ENCODE data around the gene AHI1.
A peak's percentile ranks its signal among the peaks of the same experiment; 100 is the strongest.
"Not testable (repeated sequence)": the region's sequence is repeated elsewhere in the genome, so short reads cannot be mapped to it uniquely, and the experiment has no call there.

The AHI1 gene

DNA sequence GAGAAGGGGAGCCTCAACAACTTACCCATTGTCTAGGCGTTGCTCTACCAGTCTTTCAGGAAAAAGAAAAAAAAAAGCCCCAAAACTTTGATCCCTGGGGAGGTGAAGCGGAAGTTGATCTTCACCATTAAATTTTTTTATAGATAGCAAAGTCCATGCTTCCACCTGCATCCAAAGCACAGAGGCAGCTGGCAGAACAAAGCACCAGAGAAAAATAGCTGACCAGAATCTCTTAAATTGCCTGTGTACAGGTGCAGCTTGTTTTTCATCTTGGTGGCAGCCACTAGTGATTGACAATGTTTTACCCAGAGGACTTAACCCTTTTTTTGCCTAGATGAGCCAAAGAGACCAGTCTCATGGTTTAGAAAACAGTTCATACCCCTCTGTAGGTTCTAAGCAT lies 230.5 kb downstream of the AHI1 start:
- no peak for DNase-seq (ENCODE audit: low read depth, low spot score)

DNA sequence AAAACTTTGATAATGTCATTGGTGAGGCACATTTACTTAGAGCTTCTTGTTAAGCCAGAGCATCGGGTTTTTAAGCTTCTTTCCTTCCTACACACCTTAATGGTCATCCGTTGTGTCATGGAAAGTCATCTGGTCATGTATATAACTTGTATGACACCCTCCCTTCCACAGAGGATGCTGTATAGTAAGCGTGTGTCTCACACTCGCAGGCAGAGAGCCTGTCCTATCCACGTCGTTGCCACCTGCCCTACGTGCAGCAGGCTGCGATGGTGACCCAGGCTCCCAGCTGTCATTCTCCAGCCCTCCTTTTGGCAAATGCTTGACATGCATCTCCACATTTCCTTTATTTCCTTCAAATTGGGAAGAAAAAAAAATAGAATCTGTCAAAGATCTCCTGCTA lies 230.9 kb downstream of the AHI1 start:
- DNase-seq (ENCODE audit: low read depth, low spot score), result no peak

DNA sequence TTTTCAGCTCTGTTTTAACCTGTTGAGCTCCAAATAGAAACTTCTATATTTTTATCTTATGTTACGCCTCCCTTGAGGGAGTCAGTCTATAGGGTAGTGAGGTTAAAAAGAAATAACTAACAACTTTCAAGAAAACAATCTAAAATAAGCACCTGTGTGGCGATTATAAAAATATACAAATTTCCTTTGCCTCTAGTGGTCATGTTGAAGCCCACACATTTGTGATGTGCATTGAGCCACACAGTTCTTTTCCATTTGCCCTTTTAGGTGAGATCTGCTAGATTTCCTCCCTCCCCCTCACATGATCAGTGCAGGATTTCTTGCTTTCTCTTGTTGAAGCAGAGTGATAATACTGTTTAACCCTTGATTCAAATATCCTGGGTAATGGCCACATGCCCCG lies 232.3 kb downstream of the AHI1 start:
- DNase-seq (ENCODE audit: low read depth, low spot score), result no peak

DNA sequence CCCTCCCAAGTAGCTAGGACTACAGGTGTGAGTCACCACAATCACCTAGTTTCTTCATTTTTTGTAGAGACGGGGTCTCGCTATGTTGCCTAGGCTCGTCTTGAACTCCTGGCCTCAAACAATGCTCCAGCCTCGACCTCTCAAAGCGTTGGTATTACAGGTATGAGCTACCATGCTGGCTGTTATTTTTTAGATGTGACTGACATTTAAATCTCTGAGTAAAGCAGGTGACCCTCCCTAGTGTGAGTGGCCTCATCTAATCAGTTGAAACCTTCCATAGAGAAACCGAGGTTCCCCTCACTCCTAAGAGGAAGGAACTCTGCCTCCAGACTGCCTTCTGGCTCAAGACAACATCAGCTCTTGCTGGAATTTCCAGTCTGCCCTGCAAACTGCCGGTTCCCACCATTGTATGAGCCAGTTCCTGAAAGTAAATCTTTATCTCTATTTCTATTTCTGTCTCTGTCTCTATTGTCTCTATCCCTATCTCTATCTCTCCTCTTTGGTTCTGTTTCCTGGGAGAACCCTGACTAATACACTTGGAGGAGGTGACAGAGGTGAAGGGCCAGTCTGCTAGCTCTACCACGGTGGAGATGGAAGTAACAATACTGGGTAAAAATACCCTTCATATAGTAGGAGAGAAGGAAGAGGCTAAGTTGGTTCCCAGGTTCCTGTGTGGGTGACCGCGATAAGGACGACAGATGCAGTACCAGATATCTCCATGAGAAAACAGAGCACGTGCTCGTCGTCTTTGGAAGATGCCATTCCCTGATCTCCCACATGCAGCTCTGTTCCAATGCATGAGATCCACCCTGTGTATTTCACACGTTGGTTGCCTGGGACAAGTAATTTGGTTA lies 235.4 kb downstream of the AHI1 start:
- no peak for DNase-seq (ENCODE audit: low read depth, low spot score)

DNA sequence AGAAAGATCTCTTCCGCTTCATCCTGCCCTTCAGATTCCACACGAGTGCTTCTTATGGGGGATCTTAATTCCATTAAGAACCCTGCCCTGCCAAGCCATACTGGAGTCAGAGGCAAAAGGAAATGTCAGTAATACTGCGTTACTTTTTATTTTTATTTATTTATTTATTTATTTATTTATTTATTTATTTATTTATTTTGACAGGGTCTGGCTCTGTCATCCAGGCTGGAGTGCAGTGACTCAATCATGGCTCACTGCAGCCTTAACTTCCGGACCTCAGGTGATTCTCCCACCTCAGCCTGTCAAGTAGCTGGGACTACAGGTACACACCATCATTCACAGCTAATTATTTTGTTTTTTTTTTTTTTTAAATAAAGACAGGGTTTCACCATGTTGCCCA lies 236.9 kb downstream of the AHI1 start:
- DNase-seq (ENCODE audit: low read depth, low spot score), result no peak

DNA sequence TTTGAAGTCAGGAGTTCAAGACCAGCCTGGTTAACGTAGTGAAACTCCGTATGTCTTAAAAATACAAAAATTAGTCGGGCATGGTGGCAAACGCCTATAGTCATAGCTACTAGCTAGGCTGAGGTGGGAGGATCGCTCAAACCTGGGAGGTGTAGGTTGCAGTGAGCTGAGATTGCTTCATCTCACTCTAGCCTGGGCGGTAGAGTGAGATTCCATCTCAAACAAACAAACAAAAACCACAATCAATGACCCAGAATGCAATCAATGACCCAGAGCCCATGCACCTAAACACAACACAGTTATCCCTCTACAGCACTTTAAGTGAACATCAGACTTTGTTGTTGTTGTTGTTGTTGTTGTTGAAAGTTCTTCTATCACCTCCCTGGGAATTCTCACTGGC lies 238.6 kb downstream of the AHI1 start:
- DNase-seq (ENCODE audit: low read depth, low spot score), result no peak

DNA sequence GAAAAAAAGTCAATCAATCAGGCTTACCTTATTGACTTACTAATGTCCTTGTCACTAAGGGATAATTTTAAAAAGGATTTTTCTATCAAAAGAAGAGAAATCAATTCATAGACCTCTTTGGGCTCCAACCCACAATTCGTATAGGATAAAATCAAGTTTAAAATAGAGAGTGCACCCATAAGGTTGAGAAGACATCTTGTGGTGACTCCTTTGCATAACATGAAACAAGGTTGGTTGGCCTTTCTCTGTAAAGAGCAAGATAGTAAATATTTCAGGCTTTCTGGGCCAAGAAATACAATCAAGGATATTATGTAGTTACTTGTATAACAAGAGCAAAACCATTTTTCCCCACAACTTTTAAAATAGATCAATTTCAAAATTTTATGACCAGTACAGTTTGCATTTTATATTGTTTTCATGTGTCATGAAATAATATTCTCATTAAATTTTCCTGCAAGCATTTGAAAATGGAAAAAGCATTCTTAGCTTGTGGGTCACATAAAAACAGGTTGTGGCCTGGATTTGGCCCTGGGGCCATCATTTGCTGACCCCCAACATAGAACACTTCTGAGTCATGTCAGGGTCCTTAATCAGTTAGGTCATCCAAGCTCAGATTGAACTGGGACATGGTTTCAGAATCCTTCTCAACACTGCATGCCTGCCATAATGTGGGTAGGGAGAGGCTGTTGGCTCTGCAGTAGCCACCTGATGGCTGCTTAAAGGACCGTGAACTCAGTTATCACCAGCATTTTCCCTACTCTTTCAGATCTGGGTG lies 239.7 kb downstream of the AHI1 start:
- DNase-seq (ENCODE audit: low read depth, low spot score), result no peak

DNA sequence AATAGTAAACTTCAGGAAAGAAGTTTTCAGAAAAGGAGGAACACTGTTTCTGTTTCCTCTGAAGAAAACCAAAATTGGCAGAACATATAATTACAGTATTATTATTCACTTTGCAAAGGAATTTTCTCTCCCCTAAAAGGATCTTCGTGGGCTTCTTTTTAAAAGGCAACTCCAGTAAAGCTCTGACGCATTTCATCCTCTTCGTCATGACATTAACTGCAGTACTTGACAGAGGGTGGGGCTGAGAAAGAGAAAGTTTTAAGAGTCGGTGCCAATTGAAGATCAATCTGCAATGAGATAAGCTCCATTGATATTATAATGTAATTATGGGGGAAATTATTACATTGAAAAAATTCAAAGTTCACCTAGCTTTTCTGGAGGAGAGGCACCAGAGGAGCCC lies 240.7 kb downstream of the AHI1 start:
- no peak for DNase-seq (ENCODE audit: low read depth, low spot score)

DNA sequence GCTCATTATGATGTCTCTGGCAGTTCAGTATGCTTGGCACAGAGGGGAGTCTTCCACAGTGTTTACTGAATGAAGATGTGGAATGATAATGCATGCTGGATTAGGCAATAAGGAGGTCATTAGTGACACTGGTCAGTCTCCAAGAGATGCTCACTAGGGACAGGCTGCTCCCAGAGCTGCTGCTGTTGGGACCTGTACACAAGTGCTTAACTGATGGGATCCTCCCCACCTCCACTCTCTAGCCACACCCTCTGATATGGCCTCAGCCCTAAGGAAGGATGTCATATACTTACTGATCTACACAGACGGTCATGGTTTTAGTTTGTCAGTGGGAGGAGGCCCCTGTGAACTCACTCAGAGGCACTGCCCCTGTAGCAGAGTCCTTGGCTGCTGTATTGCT lies 243.1 kb downstream of the AHI1 start:
- no peak for DNase-seq (ENCODE audit: low read depth, low spot score)

DNA sequence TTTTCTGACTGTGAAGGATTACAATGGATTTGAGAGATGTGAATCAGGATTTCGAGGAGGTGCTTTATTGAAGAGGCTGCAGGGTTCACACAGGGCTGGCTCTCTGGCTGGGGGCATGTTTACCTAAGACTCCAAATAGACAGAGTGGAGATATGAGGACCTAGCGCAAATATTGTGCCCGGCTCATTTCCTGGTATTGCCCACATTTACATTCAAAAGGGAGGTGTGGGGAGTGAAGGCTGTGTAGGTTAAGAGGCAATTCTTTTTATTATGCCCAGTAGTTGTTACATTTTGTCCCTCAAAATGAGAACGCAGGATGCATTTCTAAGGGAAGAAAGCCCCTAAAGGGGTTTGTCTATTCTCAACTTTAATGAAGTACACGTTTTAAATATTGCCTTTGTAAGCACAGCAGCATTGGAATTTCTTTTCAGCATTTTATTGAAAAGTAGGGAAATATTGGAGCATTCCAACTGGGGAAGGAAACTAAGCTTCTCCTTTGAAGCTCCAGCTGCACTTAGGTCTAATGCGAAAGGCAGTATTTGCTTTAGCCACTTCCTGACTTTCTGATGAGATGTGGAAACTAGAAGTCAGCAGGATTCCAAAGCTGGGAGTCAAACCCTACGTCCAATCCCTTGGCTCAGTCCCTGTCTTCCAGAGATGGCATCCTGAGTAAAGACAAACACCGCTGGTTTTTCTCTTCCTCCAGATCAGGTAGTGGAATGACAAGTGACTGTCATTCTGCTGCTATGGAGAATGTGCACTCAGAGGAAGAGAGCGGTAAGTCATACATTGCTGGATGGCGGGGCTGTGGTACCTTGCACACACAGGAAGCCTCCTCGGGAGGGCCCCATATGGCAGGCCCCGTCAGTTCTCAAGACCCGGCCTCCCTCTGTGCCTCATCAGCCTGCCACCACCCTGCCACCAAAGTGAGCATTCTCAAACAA lies 245.8 kb downstream of the AHI1 start:
- DNase-seq (ENCODE audit: low read depth, low spot score), result peak; percentile 22

DNA sequence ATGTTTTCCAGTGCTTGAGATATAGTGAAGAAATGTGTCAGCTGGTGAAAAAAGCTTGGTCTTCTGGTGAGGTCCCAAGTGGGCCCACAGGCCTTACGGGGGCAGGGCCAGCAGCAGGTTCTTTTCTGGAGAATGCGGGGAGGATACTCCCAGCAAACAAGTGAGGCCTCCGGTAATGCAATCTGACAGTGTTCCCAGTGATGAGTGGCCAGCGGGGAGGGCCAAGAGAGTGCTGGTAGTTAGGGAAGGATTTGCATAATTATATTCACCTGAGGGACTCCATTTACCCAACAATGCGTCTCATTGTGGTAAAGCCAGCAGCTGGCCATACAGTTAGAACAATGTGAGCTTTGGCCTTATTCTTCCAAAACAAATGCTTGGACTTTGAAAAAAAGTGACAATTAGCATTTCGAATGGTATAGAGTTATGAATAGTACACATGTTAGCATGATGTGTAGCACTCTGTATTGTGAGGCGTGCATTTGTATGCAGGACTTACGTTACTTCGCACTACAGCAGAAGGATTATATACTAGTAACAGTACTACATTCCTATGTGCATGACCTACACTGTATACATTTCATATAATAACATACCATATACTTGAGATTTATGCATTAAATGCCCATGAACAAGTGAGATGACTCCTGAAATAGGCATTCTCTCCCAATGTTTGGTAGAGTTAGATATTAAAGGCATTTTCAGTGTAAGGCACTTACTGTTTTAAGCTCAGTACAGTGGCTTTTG lies 246.6 kb downstream of the AHI1 start:
- no peak for DNase-seq (ENCODE audit: low read depth, low spot score)

DNA sequence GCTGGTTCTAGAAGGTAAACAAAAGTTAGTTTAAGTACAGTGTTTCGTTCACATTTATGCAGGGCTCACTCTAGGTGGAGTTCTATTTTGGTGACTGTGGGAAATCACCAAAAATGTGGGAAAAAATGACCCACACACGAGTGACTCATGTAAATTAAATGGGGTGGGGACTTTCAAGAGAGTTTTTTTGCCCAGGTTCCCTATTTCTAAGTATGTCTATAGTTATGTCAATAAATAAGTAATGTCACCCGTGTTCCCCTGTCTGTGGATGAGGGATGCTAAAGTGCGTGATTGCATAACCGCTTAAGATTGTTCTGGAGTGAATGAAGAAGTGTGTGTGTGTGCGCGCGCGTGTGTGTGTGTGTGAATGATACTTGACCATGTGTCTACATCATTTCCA lies 247.3 kb downstream of the AHI1 start:
- no peak for DNase-seq (ENCODE audit: low read depth, low spot score)

DNA sequence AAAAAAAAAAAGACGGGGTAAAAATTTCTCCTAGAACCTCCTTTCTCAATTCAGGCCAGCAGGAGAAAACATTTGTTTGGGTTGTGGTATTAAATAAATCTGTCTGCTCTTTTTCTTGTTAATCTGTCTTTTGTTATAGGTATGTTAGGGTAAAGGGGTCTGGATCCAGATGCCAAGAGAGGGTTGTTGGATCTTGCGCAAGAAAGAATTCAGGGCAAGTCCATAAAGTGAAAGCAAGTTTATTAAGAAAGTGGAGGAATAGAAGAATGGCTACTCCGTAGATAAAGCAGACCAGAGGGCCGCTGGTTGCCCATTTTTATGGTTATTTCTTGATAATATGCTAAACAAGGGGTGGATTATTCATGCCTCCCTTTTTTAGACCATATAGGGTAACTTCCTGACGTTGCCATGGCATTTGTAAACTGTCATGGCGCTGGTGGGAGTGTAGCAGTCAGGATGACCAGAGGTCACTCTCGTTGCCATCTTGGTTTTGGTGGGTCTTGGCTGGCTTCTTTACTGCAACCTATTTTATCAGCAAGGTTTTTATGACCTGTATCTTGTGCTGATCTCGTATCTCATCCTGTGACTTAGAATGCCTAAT lies 251.0 kb downstream of the AHI1 start:
- not testable (repeated sequence) for DNase-seq (ENCODE audit: low read depth, low spot score)

DNA sequence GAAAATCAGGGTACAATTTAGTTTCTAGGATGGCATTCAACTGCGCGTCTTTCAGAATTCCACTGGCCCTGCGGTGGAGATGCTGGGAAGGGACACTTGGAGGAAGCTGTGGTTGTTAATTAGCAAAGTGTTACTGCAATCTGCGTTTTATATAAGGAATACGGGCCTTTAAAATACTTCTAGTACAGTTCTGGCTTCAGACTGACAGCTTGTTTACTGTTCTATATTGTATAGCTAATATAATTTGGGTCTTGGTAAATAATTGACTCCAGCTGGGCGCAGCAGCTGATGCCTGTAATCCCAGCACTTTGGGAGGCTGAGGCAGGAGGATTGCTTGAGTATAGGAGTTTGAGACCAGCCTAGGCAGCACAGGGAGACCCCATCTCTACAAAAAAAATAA lies 252.7 kb downstream of the AHI1 start:
- DNase-seq (ENCODE audit: low read depth, low spot score), result no peak

DNA sequence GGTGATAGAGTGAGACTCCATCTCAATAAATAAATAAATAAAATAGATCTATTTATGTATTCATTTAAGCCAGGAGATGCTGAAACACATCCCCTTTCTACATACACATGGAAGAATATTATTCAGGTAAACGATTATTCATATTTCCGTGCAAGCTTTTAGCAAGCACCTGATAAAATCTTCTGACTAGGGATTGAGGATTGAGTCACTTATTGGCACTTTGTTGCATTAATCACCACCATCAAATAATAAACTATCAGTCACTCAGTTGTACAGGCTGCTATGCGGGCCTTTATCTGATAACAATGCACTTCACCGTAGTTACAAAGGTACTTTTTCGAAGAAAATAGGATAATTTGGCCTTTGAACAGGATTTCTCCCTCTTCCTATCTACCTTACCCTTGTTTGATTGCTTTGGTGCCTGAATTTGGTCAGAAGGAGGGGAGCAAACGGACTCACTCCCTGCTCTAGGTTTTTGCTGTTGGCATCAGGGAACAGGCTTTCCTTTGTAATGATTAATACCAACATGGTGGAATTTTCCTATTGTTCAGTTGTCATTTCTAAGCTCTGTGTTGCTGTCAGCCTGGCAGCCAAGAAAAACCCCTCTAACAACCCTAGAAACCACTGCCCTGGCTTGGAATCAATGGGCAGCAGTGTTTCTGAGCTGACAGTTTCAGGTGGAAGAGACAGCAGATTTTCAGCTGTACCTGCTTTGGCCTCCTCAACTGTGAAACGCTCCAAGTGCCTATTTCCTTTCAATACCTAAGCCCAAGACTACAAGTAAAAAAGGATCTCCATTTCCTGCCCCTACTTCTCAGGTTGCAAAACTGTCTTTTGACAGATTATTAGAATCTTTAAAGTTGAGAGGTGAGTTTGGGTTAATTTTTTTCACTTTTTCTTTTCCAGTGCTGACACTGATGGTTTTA lies 253.4 kb downstream of the AHI1 start:
- peak; percentile 74 for DNase-seq (ENCODE audit: low read depth, low spot score)

DNA sequence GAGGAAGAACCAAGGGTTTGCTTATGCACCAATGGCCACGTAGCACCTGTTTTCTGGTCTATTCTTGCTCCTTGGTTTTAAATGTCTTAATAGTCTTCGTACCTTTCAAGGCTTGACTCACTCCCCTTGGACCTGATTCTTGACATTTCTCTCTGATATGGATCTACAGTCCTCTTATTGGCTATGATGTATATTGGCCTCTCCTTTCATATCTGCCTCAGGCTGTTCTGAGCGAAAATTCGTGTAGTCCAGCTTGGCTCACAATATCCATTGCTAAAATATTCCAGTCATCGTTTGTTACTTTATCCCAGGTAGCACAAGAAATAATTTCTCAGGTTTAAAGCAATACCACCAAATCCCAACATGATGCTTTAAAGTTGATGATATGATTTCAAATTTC lies 256.8 kb downstream of the AHI1 start:
- no peak for DNase-seq (ENCODE audit: low read depth, low spot score)

DNA sequence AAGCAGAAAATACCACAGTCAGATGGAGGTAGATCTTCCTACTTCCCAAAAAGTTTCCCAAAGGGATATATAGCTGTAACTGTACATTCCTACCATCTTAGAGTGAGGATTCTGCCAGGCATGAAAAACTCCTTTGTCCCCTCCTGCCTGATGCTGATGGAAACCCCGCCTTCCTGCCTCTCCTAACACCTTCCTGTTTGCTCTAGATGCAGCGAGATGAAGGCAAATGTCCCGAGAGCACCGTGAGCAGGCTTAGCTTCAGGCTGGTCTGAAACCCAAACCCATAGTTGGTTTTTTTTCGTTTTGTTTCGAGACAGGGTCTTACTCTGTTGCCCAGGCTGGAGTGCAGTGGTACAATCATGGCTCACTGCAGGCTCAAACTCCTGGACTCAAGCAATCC lies 260.8 kb downstream of the AHI1 start:
- DNase-seq (ENCODE audit: low read depth, low spot score), result no peak

DNA sequence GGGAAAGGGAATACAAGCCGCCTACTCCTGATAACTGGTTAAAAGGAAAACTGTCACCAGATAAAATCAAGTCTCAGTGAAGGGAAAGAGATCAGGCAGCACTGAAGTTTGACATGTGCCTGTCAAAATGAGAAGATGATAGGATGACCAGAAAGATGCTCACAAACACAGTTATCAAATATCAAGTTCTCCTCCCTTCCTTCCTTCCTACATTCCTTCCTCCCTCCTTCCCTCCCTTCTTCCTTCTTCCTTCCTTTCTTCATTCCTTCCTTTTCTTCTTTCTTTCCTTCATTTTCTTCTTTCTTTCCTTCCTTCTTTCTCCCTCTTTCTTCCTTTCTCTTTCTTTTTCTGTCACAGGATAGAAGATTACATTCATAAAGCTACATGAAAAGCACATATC lies 261.2 kb downstream of the AHI1 start:
- DNase-seq (ENCODE audit: low read depth, low spot score), result no peak

DNA sequence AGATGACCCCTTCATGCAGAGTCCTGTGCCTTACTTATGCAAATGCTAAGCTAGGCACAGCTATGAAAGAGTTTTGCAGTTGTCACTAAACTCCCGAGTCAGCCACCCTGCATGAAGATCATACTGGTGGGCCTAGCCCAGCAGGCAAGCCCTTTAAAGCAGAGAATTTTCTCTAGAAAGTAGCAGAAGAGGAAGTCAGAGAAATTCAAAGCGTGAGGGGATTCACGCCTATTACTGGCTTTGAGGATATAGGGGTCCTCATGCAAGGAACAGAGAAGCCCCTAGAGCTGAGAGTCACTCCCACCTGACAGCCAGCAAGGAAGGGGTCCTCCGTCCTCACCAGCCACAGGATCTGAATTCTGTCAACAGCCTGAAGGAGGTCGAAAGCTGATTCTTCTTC lies 261.8 kb downstream of the AHI1 start:
- no peak for DNase-seq (ENCODE audit: low read depth, low spot score)

DNA sequence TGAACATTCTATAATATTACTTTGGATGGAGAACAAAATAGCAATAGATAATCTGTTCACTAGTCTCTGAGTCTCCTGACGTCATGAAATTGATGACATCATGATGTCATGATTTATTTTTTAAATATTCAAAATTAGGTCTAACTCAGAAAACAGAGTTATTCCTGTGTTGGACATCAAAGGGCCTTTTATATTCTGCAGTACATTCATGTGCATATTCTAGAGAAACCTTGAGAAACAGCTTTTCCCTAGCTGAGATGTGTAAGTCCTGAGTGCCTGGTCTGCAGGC lies 263.1 kb downstream of the AHI1 start:
- no peak for DNase-seq (ENCODE audit: low read depth, low spot score)

Data from astrocyte of the hippocampus (primary cell).